HG02678 (cell line): ENCODE data around the gene RALGDS.
"Not testable (repeated sequence)": the region's sequence is repeated elsewhere in the genome, so short reads cannot be mapped to it uniquely, and the experiment has no call there.

Experiments used
- ATAC-seq: cut with Tn5 transposase; IDR thresholded peaks from one replicate; pipeline ENCODE4 v1.9.1; 2021; ENCODE audit warnings: mild to moderate bottlenecking, moderate library complexity; ENCODE audit not compliant: unreplicated experiment

Gene RALGDS

DNA sequence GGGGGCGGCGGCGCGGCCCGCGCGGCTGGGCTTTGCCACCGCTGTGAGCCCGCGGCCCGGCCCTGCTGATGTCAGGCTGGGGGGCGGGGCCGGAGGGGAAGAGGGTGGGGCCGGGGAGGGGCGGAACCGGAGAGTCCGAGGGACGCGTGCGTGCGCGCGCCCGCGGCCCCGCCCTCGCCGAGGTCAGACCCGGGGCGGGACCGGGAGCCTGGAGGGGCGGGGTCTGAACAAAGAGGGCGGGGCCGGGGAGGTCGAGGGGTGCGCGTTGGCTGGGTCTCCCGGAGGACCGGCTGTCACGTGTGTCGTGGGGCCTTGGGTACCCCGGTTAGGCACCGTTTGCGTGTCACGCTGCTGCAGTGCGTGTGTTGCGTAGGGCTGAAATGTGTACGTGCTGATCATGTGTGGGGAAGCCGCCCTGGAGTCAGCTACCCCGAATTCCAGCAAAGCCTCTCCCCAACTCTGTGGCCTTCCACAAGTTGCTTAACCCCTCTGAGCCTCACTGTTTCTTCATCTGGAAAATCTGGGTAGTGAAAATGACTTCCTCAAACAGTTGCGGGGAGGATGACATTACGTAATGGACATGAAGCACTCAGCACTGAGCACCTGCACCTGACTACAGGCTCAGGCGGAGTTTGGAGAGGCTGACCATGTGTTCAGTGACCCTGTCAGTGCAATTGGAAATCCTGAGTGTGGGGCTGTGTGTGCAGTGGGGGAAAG, at the start of gene RALGDS:
RALGDS (minus strand) TSS at position 43 of the 717 bp plus-strand sequence. CDS start 86 bp downstream, outside the sequence.
- peak; percentile 69 for ATAC-seq

DNA sequence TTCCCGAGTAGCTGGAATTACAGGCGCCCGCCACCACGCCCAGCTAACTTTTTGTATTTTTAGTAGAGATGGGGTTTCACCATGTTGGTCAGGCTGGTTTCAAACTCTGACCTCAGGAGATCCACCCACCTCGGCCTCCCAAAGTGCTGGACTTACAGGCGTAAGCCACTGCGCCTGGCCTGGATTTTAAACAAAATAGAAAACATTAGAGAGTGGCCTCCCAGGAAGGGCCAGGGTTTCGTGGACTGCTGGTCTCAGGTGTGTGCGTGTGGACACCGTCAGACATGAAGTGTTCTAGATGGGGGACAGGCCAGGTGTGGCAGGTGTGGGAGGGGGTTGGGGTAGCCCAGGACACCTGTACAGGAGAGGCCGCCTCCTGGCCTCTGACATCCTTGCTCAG, 49.7 kb upstream of the RALGDS start:
- no peak for ATAC-seq

DNA sequence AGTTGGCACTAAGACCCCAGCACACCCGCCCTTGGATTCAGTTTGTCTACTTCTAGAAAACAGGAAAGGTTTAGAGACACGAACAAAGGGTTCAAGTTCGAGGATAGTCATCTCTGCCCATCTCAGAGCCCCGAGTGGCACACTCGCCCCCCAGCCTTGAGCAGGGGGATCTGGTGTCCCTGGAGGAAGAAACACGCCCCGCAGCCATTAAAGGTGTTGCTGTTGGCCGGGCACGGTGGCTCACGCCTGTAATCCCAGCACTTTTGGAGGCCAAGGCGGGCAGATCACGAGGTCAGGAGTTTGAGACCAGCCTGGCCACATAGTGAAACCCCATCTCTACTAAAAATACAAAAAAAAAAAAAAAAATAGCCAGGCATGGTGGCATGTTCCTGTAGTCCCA, 48.6 kb upstream of the RALGDS start:
- ATAC-seq = not testable (repeated sequence)

DNA sequence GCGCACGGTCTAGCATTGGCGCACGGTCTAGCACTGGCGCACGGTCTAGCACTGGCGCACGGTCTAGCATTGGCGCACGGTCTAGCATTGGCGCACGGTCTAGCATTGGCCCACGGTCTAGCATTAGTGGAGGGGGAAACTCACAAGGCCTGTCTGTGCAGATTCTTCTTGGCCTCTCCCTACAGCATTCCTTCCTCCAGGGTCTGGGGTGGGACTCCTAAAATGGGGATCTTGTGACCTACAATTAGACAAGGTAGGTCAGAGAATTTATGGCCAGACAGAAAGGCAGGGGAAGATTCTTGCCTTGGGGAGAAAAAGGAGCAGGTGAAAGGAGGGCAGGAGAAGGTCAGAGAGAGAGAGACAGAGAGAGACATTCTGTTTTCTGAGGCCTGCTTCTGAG, 48.1 kb upstream of the RALGDS start:
- ATAC-seq = no peak

DNA sequence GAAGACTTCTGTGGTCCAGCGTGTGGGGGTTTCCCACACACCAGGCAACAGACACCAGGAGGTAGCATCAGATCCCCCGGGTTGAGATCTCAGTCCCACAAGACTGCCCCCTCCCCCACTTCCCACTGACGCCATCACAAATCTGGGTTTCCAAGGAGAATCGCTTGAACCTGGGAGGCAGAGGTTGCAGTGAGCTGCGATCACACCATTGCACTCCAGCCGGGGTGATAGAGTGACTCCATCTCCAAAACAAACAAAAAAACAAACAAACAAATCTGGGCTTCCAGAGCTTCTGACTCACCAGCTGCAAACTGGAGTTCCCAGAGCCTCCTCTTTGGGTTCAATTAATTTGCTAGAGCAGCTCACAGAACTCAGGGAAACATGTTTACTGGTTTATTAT, 47.4 kb upstream of the RALGDS start:
- ATAC-seq = no peak

DNA sequence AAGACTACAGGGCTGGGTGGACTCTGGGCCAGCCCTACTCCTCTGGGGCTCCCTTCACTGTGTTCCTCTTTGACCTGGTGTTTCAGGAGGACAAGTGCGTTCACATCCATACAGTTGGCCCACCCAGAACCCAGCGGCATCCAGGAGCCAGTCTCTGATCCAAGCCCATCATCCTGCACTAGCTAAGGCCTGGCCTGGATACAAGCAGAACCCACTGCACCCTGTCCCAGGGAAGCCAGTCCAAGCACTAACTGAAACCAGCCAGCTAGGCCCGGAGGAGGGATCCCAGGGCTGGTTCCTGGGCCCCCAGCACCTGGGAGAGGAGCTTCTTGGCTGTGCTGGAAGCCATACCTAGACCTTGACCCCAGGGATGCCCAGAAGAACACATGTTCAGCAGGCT, 46.7 kb upstream of the RALGDS start:
- no peak for ATAC-seq

DNA sequence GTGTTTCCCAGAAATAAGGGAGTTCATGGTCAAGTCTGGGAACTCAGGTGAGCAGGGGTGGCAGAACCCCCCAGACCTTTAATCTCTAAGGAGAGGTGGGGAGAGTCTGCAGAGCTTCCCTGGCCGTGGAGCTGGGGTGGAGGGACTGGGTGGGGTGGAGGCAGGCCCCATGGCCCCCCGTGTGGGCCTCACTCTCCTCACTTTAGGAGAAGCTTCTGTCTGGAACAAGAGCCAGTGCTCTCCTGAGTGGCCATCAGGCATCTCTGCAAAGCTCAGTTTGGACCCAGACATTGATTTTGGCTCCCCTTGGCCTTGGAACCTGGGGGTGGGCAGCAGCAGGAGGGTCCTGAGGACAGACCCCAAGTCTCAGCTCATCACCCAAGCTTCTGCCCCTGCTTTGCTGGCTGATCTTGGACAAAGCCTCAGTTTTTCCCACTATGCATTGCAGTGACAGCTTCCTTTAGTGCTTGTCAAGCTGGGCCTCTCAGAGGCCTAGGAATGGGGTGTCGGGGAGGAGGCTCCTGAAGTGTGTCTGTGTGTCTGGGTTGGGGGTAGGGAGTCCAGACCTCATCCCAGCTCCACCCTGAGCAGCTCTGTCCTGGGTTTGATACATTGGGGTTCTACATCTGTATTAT, 46.2 kb upstream of the RALGDS start:
- no peak for ATAC-seq

DNA sequence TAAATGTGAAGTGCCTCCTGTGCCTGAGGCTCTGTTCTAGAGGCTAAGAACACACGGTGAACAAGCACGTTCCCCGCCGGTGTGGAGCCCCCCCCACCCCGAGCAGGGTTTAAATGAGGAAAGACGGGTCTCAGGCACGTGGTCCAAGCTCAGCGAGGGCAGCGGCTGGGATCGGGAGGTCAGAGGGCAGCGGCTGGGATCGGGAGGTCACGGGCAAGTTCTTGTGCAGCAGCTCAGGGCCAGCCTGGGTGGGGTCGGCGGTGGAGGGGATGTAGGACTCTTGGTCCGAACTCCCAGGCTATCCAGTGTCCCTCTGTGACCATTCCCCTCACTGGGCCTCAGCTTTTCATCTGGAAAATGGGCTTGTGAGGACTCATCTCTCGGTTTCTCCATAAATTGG, 45.4 kb upstream of the RALGDS start:
- ATAC-seq = no peak

DNA sequence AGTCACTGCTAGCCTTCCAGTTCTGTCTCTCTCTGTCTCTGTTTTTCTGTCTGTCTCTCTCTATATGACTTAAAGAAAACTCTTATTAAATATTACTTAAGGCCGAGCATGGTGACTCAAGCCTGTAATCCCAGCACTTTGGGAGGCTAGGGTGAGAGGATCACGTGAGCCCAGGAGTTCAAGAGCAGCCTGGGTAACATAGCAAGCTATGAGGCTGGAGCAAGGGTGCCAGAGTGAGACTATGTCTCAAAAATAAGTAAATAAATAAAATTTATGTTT, 44.4 kb upstream of the RALGDS start:
- no peak for ATAC-seq

DNA sequence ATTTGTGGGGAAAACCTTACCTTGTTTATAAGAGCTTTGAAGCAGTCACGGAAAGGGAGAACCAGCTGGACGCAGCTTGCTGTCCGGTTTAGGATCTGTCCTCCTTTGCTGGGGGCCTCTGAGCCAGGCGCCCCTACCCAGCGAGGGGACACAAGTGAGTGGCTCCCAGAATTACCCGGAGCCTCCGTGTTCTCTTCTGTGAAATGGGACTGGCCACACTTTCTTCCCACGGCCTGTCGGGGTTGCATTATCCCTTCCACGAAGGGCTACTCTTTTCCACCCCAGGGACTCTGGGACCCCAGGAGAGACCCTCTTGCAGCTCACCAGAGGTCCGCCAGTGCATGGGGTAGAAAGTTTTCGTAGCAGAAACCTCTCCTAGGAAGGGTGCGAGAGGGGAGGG, 43.2 kb upstream of the RALGDS start:
- no peak for ATAC-seq

DNA sequence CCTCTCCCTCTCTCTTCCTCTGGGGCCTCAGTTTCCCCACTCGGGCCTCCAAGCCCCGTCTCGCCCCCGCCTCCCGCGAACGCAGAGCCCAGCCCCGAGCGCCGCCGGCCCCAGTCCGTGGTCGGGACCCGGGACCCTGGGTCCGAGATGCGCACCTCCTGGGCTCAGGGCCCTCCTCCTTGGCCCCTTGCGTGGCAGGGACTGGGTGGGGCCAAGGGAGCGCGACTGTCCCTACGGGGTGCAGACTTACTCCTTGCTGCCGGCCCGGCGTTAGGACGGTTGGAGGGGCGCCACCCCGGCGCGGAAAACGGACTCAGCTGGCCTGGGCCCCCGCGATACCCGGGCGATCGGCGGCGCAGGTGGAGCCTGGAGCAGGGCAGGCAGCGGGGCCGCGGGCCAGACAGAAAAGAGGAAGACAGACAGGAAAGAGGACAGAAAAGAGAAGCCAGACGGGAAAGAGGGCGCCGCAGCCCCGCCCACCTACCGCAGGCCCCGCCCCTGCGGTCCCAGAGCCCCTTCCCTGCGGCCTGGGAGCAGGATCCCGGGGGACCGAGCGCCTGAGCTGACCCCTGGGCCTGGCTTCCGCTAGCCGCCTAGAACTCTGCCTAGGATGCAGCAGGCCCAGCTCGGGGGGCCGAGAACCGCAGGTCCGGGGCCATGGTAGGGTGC, 42.6 kb upstream of the RALGDS start, which contains the start of gene GBGT1:
GBGT1 (minus strand) TSS at position 411 of the 669 bp plus-strand sequence. CDS start 1,502 bp downstream, outside the sequence.
- ATAC-seq = peak; percentile 52

DNA sequence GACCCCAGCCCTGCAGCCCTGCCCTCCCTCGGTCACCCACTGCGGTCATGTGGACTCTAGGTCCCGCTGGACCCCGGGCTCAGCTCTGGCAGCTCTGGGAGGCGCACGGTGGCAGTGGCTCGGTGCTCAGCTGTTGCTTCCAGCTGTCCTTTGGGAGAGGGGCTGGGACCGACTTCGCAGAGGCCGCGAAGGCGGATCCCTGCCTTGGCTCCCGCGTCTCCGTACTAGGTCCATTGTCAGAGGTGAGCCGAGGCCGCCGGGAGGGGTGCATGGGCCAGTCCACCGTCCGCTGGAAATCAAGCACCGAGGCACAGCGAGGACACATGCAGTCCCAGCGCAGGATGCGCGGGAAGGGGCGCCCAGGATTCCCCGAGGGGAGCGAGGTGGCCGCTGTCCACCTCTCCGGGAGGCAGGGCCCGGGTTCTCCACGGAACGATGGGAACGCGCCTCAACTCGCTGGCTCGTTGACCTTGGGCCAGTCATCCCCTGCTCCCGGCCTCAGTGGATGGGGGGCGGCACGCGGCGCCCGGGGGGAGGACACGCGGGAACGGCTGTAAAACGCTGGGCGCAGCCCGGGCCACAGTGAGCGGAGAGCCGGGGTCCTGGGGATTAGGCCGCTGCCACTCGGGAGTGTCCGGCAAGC, 41.9 kb upstream of the RALGDS start:
- no peak for ATAC-seq

DNA sequence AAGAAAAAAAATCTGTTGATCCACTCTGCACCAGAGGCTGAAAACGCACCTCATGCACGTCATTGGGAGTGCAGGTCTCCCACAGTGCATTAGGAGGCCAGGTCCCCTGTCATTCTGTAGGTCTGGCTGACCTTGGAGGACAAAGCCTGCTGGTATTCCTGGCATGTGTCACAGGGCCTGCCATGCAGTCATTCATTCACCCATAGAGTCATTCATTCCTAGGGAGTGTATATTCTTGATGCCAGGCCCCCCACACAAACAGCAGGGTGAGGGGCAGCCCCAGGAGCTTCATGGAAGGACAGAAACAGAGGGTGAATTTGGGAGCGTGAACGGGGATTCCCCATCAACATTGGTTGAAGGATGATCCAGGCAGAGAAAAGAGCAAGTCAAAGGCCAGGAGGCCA, 40.5 kb upstream of the RALGDS start:
- ATAC-seq = no peak

DNA sequence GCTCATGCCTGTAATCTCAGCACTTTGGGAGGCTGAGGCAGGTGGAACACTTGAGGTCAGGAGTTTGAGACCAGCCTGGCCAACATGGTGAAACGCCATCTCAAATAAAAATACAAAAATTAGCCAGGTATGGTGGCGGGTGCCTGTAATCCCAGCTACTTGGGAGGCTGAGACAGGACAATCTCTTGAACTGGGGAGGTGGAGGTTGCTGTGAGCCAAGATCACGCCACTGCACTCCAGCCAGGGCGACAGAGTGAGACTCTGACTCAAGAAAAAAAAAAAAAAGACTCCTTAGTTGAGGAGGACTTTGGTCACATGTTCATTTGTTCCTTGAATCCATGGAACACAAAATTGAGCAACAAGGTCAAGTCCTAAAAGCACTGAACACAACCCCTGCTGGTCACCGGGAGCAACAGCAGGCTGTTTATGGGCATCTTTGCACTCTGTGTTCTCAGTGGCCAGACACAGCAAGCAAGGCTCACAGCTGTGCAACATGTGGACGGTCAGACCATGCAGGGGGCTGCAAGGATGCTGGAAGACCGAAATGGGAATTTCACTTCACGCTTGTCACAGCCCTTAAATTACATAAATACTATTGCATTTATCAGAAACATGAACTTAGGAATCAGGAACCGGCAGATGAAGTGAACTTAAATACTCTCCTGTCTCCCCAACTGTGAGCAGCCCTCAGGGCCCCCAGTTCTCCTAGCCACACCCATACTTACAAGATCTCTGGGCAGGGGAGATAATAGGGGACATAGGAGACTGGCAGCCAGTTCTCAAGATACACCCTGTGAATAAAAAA, 39.9 kb upstream of the RALGDS start:
- ATAC-seq = no peak

DNA sequence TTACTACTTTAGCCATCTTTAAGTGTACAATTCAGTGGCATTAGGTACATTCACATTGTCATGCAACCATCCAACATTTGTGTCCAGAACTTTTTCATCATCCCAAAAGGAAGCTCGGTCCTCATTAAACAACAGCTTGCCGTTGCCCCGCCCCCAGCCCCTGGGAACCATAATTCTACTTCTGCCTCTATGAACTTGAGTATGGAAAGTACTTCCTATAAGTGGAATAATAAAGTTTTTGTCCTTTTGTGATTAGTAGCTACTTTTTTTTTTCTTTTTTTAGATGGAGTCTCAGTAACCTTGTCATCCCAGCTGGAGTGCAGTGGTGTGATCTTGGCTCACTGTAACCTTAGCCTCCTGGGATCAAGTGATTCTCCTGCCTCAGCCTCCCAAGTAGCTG, 37.7 kb upstream of the RALGDS start:
- ATAC-seq = no peak

DNA sequence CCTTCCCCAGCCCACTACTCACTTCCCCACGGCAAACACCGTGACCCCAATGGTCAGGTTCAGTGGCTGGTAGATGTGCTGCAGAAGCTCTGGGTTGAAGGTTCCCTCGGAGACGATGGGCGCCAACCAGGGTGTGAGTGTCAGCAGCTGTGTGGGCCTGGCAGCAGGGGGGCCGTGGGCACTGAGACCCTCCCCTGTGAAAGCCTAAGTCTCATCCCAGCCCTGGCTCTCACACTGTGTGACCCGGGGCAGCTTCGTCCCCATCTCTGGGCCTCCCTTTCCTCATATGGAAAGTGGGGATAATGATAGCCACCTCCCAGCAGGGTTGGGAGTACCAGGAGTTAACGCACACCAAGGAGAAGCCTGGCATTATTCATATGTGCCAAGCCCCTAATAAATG, 34.1 kb upstream of the RALGDS start:
- no peak for ATAC-seq

DNA sequence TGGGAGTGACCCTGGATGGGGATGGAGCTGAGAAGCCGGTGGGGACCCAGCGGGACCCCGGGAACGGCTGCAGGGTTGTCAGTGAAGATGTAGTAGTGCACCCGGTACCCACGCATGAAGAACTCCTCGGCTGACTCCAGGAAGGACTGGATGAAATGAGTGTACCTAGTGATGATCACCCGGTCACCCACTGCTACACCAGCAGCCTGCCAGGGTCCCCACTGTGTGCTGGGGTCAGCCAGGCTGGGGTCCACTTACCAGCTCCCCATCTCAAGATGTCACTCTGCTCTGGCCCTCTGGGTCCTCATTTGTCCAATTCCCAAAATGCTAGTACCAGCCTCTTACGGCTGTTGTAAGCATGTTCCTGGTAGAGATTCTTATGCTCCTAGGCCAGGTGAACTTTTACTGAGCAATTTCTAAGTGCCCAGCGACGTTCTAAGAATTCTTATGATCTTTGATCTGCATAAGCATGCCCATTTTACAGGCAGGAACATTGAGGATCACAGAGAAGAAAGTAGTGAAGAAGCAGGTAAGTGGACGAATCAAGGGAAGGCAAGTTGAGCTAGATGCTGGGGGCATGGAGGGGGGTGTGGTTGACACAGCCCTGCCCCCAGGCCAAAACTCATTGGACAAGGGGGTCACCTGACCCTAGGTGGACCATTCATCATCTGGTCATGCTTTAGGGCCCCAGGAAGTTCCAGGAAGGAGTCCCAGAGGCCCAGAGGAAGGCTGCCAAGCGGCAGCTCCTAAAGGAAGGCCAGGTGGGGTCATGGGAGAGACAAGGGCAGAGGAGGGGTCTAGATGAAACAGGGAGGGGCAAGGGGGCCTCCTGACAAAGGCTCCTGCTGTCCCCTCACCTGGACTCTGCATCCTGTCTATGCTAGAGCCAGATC, 33.3 kb upstream of the RALGDS start:
- ATAC-seq = no peak

DNA sequence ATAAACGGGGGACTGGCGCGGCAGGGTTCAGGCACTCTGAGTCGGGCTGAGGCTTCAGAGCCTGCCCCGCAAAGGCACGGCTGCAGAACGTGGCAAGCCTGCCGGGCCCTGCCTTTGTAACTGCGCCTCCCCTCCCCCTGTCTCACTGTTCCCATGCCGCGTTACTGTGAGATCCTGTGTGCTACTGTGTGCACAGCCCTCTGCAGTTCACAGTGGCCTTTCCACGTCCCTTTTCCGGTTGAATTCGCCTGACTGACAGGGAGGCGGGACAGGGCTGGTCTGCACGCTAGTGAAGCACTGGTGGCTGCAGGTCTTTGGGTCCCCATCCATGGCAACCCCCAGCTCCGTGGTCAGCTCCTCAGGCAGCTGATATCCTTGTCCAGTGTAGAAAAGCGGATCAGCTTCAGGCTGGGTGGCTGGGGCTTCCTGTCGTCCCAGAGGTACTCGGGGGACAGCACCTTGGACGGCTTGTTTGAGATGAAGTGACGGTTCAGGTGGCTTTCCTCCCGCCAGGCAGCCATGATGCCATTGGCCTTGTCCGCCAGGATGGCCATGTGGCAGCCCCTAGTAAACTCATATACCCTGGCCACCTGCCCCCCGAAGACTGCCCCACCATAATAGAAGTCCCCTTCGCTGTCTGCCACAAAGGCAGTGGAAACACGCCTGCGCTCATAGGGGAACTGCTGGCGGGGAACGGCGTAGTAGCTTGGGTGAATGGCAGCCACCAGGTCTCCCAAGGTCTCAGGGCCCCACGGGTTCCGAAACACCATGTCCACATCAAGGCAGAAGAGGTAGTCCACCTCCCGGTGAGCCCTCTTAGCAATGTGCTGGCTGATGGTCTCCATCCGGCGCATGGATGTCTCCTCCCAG, 32.4 kb upstream of the RALGDS start:
- no peak for ATAC-seq
